GM19025 (cell line): ENCODE measurements around the gene TMEM45B.
"Not testable (repeated sequence)": the region's sequence is repeated elsewhere in the genome, so short reads cannot be mapped to it uniquely, and the experiment has no call there.

ENCODE experiments used
- ATAC-seq: cut with Tn5 transposase; IDR thresholded peaks from one replicate; pipeline ENCODE4 v1.9.1; 2021; ENCODE audit warnings: mild to moderate bottlenecking, low read depth, moderate library complexity; ENCODE audit not compliant: unreplicated experiment

TMEM45B gene

GRCh38 chr11:129804012-129804411, 11.6 kb upstream of the TMEM45B start:
- no peak for ATAC-seq

- not testable (repeated sequence) for ATAC-seq
These were observed 7.4 kb upstream of the TMEM45B start for GRCh38 chr11:129808241-129808640.

- ATAC-seq, result no peak
These were observed 2.3 kb upstream of the TMEM45B start for GRCh38 chr11:129813231-129813791.

GRCh38 chr11:129814244-129815014, 1.2 kb upstream of the TMEM45B start:
- ATAC-seq, result no peak

- ATAC-seq, result no peak
These were observed 1.9 kb downstream of the TMEM45B start for GRCh38 chr11:129817534-129818051.

- ATAC-seq, result not testable (repeated sequence)
These were observed 2.6 kb downstream of the TMEM45B start for GRCh38 chr11:129818236-129818635.

- no peak for ATAC-seq
These were observed 3.6 kb downstream of the TMEM45B start for GRCh38 chr11:129819237-129819636.

GRCh38 chr11:129820228-129820627, 4.6 kb downstream of the TMEM45B start:
- not testable (repeated sequence) for ATAC-seq

GRCh38 chr11:129823281-129823680, 7.6 kb downstream of the TMEM45B start:
- ATAC-seq, result not testable (repeated sequence)

GRCh38 chr11:129823799-129824198, 8.2 kb downstream of the TMEM45B start:
- not testable (repeated sequence) for ATAC-seq

- ATAC-seq, result no peak
These were observed 9.7 kb downstream of the TMEM45B start for GRCh38 chr11:129825380-129825779.

GRCh38 chr11:129828301-129828836, 12.7 kb downstream of the TMEM45B start:
- ATAC-seq, result no peak

GRCh38 chr11:129829497-129829896, 13.8 kb downstream of the TMEM45B start:
- ATAC-seq, result not testable (repeated sequence)

- ATAC-seq, result not testable (repeated sequence)
These were observed 15.6 kb downstream of the TMEM45B start for GRCh38 chr11:129831227-129831626.

- not testable (repeated sequence) for ATAC-seq
These were observed 17.6 kb downstream of the TMEM45B start for GRCh38 chr11:129833260-129833659.

- ATAC-seq, result not testable (repeated sequence)
These were observed 20.8 kb downstream of the TMEM45B start for GRCh38 chr11:129836423-129836891.

- ATAC-seq, result no peak
These were observed 21.3 kb downstream of the TMEM45B start for GRCh38 chr11:129836979-129837378.

- ATAC-seq, result no peak
These were observed 24.6 kb downstream of the TMEM45B start for GRCh38 chr11:129840236-129840635.

GRCh38 chr11:129842138-129842537, 26.5 kb downstream of the TMEM45B start:
- ATAC-seq, result no peak

GRCh38 chr11:129846508-129847335, 31.1 kb downstream of the TMEM45B start:
- ATAC-seq, result no peak
